ENCODE results near the gene GXYLT2. TPM values are rescaled to one million over a fixed set of nuclear protein-coding genes. Genes with fewer than 3 reads are reported as not detected.

The GXYLT2 gene
- total RNA-seq, 2 donors from 2014 or later: 7.7 to 20.9 TPM

DNA sequence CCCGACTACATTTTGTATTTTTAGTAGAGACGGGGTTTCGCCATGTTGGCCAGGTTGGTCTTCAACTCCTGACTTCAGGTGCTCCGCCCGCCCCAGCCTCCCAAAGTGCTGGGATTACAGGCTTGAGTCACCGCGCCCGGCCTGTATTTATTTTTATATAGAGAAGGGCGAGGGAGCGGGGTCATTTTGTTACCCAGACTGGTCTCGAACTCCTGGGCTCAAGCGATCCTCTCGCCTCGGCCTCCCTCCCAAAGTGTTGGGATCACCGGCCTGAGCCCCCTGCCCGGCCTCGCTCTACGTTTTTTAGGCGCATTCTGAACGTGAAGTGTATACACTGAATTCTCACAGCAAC lies 108.3 kb downstream of the GXYLT2 start:
- intact Hi-C loops (cut with DNase I): loop anchor here (5.0 kb wide), 2 partner anchors 109 to 149 kb away; partner anchors contain the start of genes GXYLT2 and SHQ1
- TF ChIP-seq POLR2A (IDR thresholded peaks at IDR 0.05): no peak
- TF ChIP-seq, protein P1, sequence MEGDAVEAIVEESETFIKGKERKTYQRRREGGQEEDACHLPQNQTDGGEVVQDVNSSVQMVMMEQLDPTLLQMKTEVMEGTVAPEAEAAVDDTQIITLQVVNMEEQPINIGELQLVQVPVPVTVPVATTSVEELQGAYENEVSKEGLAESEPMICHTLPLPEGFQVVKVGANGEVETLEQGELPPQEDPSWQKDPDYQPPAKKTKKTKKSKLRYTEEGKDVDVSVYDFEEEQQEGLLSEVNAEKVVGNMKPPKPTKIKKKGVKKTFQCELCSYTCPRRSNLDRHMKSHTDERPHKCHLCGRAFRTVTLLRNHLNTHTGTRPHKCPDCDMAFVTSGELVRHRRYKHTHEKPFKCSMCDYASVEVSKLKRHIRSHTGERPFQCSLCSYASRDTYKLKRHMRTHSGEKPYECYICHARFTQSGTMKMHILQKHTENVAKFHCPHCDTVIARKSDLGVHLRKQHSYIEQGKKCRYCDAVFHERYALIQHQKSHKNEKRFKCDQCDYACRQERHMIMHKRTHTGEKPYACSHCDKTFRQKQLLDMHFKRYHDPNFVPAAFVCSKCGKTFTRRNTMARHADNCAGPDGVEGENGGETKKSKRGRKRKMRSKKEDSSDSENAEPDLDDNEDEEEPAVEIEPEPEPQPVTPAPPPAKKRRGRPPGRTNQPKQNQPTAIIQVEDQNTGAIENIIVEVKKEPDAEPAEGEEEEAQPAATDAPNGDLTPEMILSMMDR (IDR thresholded peaks at IDR 0.05): no peak
- TF ChIP-seq POLR2AphosphoS5 (IDR thresholded peaks at IDR 0.05): no peak
- peak overlapping the region; percentile 98 for H3K27ac ChIP-seq
- H3K4me1 ChIP-seq (replicated peaks): peaks cover 4% of the 10 kb centered on the region
- peak overlapping the region; percentile 73 to 94 for H3K4me3 ChIP-seq
- H3K27me3 ChIP-seq (replicated peaks; ENCODE audit: insufficient read depth): no peaks in the 10 kb centered on the region
- no peaks in the 10 kb centered on the region for H3K9me3 ChIP-seq
- WGBS: 89% methylated on average over 20 of the region's 20 CpGs
- no peaks in the 10 kb centered on the region for H3K36me3 ChIP-seq
- DNase-seq (ENCODE audit: low spot score): no peak

DNA sequence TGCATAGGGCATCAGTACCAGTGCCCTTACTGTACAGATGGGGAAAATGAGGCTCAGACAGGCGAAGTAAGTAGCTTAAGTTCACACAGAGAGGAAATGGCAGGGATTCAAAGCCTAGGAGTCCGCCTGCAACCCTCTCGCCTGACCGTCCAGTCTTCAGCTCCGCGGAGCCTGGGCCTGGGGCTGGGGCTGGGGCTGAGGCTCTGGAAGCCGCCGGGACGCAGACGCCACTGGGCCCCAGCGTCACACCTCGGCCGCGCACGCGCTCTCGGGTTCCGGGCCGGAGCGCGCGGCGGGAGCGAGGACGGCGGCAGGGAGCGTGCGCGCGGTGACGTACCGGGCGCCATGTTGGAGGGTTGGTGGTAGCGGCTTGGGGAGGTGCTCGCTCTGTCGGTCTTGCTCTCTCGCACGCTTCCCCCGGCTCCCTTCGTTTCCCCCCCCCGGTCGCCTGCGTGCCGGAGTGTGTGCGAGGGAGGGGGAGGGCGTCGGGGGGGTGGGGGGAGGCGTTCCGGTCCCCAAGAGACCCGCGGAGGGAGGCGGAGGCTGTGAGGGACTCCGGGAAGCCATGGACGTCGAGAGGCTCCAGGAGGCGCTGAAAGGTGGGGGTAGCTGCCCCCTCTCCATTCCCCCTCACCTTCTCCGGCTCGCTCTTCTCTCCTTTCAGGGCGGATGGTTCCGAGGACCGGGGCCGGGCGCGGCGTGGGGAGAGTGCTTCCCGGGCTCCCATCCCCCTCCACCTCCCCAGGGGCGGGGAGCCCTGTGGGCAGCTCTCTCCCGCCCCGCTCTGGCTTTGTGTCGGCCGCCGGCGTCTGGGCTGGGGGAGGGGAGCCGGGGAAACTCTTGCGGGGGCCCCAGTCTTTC lies 108.9 kb downstream of the GXYLT2 start, which contains the start of gene PPP4R2:
Gene PPP4R2 (plus strand): TSS at position 339 of the 861 bp plus-strand sequence. CDS start 227 bp downstream, at position 566.
- Histone ChIP-seq H3K4me1 (replicated peaks) (peaks cover 4% of the 10 kb centered on the region), H3K27ac (peak within 1 kb of the TSS; percentile 98), H3K36me3 (no peaks in the 10 kb centered on the region), H3K9me3 (no peaks in the 10 kb centered on the region), H3K4me3 (peak within 1 kb of the TSS; percentile 73 to 94), H3K27me3 (replicated peaks; ENCODE audit: insufficient read depth) (no peaks in the 10 kb centered on the region)
- WGBS: 2% methylated on average over 54 of the region's 75 CpGs
- TF ChIP-seq, protein P1 (IDR thresholded peaks at IDR 0.05): peak in 2 of 4 experiments; percentile 6 to 31
- peak; percentile 65 for TF ChIP-seq POLR2AphosphoS5 (IDR thresholded peaks at IDR 0.05)
- TF ChIP-seq POLR2A (IDR thresholded peaks at IDR 0.05): peak; percentile 84
- intact Hi-C loops (cut with DNase I): loop anchor here (5.0 kb wide), 2 partner anchors 109 to 149 kb away; partner anchors contain the start of genes GXYLT2 and SHQ1
- peak; percentile 80 for DNase-seq (ENCODE audit: low spot score)

DNA sequence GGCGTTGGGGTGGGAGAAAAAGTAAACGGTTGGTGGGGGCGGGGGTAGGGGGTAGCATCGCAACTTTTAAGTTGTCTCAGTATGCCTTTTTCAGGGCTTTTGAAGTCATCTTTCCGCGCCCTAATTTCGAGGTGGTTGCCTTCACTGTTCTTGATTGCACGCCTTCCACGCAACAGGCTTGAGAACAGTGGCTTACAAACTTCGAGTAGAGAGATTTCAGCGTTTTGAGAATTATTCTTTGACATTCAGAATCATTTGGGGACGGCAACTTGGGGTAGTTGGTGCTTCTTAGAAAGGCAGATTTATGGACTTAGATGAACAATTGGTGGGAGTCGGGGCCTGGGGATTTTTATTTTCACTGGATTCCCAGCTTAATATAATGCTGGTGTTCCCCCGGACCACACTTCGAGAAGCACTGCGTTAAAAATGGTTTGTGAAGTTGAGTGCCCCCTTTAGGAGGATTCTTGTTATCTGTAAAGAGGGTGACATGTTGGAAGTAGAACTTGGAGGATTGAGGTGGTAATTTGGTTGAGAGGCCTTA lies 109.6 kb downstream of the GXYLT2 start:
- no peaks in the 10 kb centered on the region for H3K36me3 ChIP-seq
- H3K9me3 ChIP-seq: no peaks in the 10 kb centered on the region
- TF ChIP-seq POLR2A (IDR thresholded peaks at IDR 0.05) (no peak), POLR2AphosphoS5 (IDR thresholded peaks at IDR 0.05) (no peak)
- TF ChIP-seq, protein P1 (IDR thresholded peaks at IDR 0.05): peak in 2 of 4 experiments; percentile 15 to 39
- intact Hi-C loops (cut with DNase I): loop anchor here (5.0 kb wide), 2 partner anchors 110 to 150 kb away; partner anchors contain the start of genes GXYLT2 and SHQ1
- H3K27me3 ChIP-seq (replicated peaks; ENCODE audit: insufficient read depth): no peaks in the 10 kb centered on the region
- no peak for DNase-seq (ENCODE audit: low spot score)
- under 1% methylated on average over 16 of the region's 16 CpGs for WGBS
- H3K27ac ChIP-seq: peak overlapping the region; percentile 98
- peak overlapping the region; percentile 73 to 94 for H3K4me3 ChIP-seq
- peaks cover 4% of the 10 kb centered on the region for H3K4me1 ChIP-seq (replicated peaks)

DNA sequence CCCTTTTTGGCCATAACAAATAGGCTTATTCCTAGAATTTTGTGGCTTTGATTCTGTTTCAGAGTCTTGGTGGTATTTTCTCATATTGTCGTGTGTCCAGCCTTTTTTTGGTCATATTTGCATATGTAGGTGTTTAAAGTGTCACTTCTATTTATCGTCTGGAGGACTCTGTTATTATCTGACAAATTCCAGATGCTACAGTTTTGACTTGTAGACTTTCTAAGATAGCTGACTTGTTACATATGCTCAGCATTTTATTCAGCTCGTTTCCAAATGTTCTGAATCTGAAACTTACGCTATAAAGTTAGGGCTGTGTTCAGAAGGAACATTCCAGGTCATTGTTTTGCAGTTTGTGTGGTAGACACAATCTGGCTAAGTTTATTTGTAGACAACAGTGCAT lies 110.6 kb downstream of the GXYLT2 start:
- Histone ChIP-seq H3K27ac (no peak overlapping the region), H3K36me3 (no peaks in the 10 kb centered on the region), H3K9me3 (no peaks in the 10 kb centered on the region), H3K4me3 (peak overlapping the region; percentile 10 to 73), H3K4me1 (replicated peaks) (peaks cover 4% of the 10 kb centered on the region), H3K27me3 (replicated peaks; ENCODE audit: insufficient read depth) (no peaks in the 10 kb centered on the region)
- intact Hi-C loops (cut with DNase I): loop anchor here (5.0 kb wide), 2 partner anchors 111 to 151 kb away; partner anchors contain the start of genes GXYLT2 and SHQ1
- TF ChIP-seq POLR2AphosphoS5 (IDR thresholded peaks at IDR 0.05): no peak
- no peak for TF ChIP-seq POLR2A (IDR thresholded peaks at IDR 0.05)
- TF ChIP-seq, protein P1 (IDR thresholded peaks at IDR 0.05): no peak
- WGBS: 13% methylated on average over 4 of the region's 4 CpGs
- no peak for DNase-seq (ENCODE audit: low spot score)

Measured in prostate gland (tissue), 2 donors.